PC-3 (cell line): ENCODE results near the gene LDHD.

Source experiments
- EZH2 ChIP-seq: fragments of 300-600 bp; sonication (generic); IDR thresholded peaks from one replicate; pipeline ENCODE4 v1.6.1; 2017; ENCODE audit warnings: antibody characterized with exemption, mild to moderate bottlenecking, low read length; ENCODE audit not compliant: unreplicated experiment
- TF ChIP-seq, protein P1 (sequence below): fragments of 300-600 bp; sonication (generic); conservative IDR thresholded peaks from 2 replicates; pipeline ENCODE4 v1.5.1; 2017; ENCODE audit warnings: antibody characterized with exemption, low read depth, mild to moderate bottlenecking, low read length

DNA sequence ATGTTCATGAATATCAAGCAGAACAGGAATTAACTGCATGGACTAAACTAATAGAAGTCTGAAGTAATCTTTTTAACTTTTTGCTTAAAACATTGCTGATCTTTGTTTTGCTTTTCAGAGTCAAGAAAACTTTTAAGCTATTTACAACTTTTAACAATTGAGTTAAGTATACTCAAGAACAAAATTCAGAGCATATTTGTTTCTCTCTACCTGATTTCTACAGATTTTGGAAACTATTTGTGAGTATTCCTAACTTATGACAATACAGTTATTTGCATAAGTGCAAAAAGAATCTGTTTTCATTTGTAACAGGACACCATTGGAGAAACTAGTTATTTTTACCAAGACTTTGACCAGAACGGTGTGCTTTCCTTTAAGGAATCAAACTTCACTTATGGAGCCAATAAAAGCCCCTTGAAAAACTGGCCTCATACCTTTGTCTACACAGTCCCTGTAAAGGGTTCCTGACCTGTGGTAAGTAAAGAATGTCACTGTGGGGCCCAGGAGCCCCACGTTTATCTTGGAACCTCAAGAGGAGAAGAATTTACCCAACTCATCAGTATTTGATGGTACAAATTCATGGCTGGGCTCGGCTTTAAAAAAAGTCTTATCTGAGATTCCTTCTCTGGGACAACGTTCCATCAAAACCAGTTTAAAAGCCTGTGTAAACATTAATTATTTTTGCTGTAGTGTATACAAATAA is 11.3 kb upstream of the LDHD start:
- TF ChIP-seq, protein P1, sequence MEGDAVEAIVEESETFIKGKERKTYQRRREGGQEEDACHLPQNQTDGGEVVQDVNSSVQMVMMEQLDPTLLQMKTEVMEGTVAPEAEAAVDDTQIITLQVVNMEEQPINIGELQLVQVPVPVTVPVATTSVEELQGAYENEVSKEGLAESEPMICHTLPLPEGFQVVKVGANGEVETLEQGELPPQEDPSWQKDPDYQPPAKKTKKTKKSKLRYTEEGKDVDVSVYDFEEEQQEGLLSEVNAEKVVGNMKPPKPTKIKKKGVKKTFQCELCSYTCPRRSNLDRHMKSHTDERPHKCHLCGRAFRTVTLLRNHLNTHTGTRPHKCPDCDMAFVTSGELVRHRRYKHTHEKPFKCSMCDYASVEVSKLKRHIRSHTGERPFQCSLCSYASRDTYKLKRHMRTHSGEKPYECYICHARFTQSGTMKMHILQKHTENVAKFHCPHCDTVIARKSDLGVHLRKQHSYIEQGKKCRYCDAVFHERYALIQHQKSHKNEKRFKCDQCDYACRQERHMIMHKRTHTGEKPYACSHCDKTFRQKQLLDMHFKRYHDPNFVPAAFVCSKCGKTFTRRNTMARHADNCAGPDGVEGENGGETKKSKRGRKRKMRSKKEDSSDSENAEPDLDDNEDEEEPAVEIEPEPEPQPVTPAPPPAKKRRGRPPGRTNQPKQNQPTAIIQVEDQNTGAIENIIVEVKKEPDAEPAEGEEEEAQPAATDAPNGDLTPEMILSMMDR, result no peak
- no peak for TF ChIP-seq EZH2
